ENCODE measurements around the gene FZR1. TPM values are rescaled to one million over a fixed set of nuclear protein-coding genes. Genes with fewer than 3 reads are reported as not detected.

The FZR1 gene
- total RNA-seq, 1 donor = 85.6 TPM

DNA sequence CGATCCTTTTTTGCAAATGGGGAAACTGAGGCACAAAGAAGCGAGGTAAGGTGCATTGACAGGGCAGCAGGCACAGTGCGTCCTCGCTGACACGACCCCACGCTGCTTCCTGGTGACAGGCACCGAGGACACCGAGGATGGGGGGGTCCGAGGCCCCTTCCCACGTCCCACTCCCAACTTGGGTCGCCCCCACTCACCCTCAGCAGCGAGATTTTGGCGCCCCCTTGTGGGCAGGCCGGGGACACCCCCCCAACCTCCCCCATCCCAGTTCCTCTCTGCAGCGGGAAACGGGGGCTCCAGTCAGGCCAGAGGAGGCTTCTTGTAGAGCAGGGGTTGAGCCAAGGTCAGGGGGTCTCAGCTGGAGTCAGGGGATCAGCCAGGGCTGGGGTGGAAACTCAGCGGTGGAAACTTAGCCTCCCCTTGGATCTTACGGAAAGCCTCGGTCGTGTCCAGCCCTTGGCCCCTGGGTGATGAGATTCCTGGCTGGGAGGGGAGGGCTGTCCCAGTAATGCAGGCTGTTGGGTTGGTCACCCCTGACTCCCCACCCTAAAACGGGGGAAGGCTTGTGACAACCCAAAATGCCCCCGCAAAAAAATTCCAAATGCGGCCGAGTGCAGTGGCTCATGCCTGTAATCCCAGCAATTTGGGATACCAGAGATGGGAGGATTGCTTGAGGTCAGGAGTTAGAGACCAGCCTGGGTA is 34.0 kb upstream of the FZR1 start:
- peak in 1 of 3 donors; percentile 43 for DNase-seq (ENCODE audit: low read depth in 2 of 3, low spot score in 2 of 3)

DNA sequence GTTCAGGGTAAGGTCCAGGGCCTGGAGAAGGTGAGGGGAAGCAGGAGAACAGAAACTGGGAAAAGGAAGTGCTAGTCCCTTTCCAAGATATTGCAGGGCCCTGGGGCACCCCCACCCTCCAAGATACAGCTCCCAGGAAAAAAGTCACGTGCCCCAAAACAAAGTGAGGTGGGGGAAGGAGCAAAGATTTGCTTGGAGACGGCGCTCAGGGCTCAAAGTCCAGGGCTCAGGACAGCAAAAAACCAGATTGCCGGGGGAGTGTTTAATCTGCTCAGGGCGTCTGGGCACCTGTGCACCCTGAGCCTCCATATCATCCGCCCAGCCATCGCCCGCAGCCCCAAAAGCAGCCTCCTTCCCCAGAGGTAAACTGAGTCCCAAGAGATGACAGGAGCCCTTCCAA is 32.1 kb upstream of the FZR1 start:
- DNase-seq (ENCODE audit: low read depth in 2 of 3, low spot score in 2 of 3) = no peak

DNA sequence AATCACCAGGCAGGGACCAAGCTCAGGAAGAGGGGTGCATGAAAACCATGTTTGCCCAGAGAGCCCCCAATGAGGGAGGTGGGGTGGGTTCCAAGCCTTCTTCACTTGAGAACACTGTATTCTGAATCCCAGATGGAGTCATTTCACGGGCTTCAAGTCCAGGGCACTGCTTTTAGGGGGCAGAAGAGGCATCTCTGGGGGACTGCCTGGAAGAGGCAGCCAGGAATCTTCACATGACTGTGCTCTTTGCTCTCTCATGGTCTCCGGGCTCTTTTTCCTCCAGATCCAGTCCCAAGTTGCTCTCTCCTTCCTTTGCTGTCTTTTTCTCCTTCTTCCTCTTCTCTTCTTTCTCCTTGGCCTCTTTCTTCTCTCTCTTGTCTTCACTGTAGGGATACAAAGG is 31.5 kb upstream of the FZR1 start:
- no peak for DNase-seq (ENCODE audit: low read depth in 2 of 3, low spot score in 2 of 3)

DNA sequence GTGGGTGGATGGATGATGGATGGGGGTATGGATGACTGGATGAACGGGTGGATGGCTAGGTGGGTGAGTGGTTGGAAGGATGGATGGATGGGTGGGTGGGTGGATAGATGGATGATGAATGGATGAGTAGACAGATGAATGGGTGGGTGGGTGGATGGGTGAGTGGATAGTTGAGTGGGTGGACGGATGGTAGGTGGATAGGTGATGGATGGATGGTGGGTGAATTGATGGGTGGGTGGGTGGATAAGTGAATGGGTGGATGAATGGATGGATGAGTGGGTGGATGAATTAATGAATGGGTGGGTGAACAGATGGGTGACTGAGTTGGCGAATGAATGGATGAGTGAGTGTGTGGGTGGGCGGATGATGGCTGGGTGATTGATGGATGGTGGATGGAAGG is 30.7 kb upstream of the FZR1 start:
- no peak for DNase-seq (ENCODE audit: low read depth in 2 of 3, low spot score in 2 of 3)

DNA sequence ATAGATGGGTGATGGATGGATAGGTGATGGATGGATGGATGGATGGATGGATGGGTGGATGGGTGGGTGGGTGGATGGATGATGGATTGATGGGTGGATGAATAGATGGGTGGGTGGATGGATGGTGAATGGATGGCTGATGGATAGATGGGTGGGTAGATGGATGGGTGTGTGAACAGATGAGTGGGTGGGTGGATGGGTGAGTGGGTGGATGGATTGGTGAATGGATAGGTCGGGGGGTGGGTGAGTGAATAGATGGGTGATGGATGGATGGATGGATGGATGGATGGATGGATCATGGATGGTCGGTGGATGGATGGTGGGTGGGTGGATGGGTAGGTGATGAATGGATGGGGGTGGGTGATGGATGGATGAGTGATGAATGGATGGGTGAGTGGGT is 29.3 kb upstream of the FZR1 start:
- no peak for DNase-seq (ENCODE audit: low read depth in 2 of 3, low spot score in 2 of 3)

DNA sequence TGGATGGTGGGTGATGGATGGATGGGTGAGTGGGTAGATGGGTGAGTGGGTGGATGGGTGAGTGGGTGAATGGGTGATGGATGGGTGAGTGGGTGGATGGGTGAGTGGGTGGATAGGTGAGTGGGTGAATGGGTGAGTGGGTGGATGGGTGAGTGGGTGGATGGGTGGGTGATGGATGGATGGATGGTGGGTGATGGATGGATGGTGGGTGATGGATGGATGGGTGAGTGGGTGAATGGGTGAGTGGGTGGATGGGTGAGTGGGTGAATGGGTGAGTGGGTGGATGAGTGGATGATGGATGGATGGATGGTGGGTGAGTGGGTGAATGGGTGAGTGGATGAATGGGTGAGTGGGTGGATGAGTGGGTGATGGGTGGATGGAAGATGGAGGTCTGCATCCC is 28.6 kb upstream of the FZR1 start:
- no peak for DNase-seq (ENCODE audit: low read depth in 2 of 3, low spot score in 2 of 3)

DNA sequence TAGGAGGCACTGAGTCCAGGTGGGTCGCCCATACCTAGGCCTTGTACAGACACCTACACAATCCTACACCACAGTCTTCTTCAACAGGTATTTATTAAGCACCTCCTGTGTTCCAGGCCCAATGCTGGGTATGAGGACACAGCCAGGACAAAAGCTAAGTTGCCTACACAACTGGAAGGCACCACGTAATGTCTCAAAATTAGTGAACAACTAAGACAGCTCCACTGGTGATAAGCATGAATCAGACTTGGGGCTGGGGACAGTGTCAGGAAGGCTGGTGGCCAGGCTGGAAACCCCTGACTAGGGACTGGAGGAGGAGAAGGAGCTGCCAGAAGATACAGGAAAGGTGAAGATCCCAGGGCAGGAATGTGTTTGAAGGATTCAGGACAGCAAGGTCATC is 28.2 kb upstream of the FZR1 start:
- no peak for DNase-seq (ENCODE audit: low read depth in 2 of 3, low spot score in 2 of 3)

DNA sequence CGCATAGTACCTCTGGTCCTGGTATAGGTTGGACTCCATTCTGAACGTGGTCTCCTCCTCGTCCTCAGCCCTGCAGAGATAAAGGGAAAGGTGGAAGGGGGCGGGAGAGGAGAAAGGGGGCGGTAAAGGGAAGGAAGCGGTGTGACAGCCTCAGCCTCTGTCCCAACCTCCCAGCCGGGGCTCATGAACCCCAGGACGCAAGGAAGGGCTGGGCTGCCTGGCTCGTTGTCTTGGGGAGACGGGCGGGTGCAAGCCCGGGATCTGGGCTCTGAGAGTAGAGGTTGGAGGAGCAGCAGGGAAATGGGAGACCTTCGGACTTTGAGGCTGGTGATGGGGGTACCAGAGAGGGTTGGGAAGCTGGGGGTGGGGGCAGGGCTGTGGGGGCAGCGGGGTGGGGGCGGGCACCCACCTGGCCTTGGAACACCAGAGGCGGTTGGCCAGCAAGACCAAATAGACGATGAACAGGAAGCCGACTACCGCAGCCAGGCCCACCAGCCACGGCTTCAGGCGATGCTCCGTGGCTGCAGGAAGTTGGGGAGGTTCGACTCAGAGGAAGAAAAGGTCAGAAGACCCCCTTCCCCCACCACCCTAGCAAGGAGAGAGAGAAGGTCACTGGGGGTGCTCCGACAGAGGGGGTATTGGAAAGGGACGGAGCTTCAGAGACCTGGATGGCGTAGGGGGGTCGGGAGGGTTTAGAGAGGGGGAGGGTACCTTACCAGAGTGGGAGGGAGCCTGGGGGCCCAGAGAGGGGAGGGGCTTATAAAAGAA is 27.5 kb upstream of the FZR1 start:
- DNase-seq (ENCODE audit: low read depth in 2 of 3, low spot score in 2 of 3) = peak in 2 of 3 donors; percentile 48 to 61

DNA sequence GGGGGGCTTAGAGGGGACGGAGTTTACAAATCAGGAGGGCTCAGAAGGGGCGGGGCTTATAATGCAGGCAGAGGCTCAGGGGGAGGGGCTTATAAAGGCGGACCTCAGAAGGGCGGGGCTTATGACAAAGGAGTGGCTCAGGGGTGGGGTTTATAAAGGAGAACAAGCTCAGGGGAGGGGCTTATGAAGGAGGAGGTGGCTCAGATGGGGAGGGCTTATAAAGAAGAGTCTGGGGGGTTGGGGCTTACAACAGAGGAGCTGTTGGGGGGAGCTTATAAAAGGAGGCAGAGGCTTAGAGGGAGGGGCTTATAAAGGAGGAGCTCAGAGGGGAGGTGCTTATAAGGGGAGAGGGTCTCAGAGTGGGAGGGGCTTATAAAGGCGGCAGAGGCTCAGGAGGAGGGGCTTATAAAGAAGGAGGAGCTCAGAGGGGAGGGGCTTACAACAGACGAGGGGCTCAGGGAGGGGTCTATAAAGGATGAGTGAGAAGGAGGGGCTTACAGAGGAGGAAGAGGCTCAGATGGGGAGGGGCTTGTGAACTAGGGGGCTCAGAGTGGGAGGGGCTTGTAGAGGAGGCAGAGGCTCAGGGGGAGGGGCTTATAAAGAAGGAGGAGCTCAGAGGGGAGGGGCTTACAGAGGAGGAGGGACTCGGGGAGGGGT is 26.8 kb upstream of the FZR1 start:
- peak in 2 of 3 donors; percentile 96 to 98 for DNase-seq (ENCODE audit: low read depth in 2 of 3, low spot score in 2 of 3)

DNA sequence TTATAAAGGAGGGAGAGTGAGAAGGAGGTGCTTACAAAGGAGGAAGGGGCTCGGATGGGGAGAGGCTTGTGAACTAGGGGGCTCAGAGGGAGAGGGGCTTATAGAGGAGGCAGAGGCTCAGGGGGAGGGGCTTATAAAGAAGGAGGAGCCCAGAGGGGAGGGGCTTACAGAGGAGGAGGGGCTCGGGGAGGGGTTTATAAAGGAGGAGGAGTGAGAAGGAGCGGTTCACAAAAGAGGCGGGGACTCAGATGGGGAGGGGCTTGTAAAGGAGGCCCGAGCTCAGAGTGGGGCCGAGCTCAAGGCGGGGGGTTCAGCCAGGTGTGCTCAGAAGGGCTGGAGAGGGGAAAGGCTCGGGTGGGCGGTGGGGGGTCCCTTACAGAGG is 26.3 kb upstream of the FZR1 start:
- peak in 1 of 3 donors; percentile 80 for DNase-seq (ENCODE audit: low read depth in 2 of 3, low spot score in 2 of 3)

DNA sequence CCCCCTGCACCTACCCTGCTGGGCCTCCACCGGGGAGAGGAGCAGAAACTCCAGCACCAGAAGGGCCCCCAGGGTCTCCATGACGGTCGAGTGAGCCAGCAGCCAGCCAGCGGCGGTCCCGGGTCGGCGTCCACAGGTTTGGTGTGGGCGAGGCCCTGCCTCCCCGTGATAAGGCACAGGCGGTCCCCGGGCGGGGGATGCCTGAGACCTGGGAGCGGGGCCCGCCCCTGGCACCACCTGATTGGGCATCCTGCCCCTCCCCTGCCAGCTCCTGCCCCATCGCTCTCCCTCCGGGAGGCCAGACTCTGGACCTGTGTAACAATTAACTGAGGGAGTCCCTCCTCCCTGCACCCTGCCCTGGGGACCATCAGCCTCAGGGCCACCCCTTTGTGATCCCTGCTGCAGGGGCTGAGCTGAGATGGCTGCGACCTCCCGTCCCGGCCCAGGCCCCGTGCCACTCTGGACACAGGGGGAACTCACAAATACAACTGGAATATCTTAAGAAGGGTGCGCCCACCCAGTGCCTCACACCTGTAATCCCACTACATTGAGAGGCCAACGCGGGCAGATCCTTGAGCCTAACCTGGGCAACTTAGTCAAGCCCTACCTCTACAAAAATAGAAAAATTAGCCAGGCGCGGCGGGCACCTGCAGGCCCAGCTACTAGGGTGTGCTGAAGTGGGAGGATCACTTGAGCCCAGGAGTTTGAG is 25.6 kb upstream of the FZR1 start, which contains the start of gene SMIM24:
Gene SMIM24, minus strand, starts transcription at position 143 of the 709 bp plus-strand sequence. Its CDS starts 62 bp downstream, at position 81.
- no peak for DNase-seq (ENCODE audit: low read depth in 2 of 3, low spot score in 2 of 3)

DNA sequence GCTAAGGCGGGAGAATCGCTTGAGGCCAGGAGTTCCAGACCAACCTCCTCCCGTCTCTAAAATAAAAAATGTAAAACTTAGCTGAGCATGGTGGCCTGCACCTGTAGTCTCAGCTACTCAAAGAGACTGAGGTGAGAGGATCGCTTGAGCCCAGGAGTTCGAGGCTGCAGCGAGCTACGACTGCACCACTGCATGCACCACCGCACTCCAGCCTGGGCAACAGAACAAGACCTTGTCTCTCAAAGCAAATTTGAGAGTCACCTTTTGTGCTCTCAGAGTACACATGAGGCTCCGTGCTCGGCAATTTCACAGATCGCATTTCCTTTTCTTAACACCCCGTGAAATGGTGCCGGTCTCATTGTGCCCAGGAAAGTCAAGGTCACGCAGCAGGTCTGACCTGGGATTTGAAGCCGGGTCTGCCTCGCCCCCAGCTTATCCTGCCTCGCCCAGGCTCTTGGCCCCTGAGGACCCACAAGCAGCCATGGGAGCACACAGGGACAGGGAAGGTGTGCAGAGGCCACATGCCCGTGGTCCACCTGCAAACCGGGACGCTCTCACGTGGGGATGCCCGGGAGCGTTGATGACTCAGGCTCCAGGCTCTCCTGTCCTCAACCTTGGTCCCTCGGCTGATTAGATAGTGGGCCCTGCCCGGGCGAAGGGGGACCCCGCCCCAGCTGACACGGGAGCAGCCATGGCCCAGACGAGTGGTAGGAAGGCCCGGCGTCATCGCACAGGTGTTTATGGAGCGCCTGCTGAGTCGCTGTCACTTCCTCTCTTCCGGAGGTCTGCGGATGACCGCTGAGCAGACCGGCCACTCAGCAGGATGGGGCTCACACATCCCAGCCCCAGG is 24.6 kb upstream of the FZR1 start:
- no peak for DNase-seq (ENCODE audit: low read depth in 2 of 3, low spot score in 2 of 3)

DNA sequence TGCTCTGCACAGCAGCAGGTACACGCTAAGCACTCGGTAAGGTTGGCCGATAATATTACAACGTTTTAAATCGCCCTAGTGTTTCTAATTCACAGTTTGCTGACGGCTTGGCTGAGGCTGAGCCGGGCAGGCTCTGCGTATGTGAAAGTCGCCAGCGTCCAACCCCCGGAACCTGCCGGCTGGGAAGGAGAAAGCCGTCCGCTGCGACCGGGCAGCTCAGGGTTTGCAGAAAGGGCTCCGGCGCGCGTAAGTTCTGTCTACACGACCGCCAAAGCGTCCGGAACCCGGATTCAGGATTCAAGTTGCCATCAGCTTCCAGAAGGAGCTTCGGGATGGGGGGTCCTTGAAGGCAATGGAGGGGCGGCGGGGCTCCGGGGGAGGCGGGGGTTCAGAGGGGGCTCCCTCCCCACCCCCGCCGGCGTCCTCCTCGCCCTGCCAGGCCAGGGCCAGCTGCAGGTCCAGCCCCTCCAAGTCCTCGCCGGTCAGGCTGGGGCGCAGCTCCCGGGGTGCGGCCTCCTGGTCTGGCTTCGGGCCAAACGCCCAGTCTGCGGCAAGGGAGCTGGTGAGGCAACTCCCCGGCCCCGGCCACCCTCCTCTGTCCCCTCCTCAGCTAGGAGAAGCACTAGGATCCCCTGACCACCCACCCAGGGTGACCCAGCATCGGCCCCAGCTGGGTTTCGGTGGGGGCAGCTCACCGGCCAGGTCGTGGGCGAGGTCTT is 23.4 kb upstream of the FZR1 start:
- DNase-seq (ENCODE audit: low read depth in 2 of 3, low spot score in 2 of 3) = no peak

DNA sequence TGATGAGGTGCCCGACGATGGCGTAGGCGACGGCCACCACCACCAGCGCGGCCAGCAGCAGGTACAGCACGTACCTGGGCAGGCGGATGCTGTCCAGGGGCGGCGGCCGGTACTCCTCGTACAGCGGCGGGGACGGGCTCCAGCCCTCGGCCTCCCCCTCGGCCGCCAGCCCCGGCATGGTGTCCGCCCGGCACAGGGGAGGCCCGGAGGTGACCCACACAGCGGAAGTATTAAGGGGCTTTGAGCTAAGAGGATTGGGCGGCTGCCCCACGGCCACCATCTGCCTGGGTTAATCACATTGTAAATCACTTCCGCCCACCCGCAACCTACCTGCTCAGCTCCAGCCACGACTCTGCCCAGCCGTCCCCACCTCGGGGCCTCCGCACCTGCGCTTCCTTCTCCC is 22.9 kb upstream of the FZR1 start, which contains the start of gene SMIM44:
Gene SMIM44, minus strand, starts transcription at position 216 of the 403 bp plus-strand sequence. Its CDS starts 38 bp downstream, at position 178.
- DNase-seq (ENCODE audit: low read depth in 2 of 3, low spot score in 2 of 3) = no peak

DNA sequence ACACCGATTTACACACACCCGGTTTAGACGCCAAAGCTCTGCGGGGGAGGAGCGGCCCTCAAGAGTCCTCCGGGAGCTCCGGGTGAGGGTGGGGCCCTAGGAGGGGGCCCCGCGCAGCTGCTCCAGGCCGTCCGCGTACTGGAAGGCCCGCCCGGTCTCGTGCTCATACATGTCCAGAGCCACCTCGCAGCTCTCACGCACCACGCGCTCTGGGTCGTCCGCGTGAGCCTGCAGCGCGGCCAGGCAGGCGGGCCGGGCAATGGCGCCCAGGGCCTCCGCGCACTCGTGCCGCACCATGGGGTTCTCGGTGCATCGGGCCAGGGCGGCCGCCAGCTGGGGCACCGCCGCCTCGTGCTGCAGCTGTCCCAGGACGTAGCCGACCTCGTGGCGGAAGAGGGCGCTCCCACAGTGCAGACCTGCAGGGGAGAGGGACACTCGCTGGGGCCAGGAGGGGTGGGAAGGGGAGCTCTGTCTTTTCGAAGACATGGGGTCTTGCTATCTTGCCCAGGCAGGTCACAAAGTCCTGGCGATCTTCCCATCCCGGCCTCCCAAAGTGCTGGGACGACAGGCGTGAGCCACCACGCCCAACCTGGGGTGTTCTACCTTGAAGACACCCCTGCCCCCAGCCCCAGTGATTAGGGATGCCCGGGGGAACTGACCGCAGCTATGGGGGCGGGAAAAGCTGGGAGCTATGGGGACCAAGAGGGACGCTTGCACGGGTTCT is 14.6 kb upstream of the FZR1 start:
- no peak for DNase-seq (ENCODE audit: low read depth in 2 of 3, low spot score in 2 of 3)

DNA sequence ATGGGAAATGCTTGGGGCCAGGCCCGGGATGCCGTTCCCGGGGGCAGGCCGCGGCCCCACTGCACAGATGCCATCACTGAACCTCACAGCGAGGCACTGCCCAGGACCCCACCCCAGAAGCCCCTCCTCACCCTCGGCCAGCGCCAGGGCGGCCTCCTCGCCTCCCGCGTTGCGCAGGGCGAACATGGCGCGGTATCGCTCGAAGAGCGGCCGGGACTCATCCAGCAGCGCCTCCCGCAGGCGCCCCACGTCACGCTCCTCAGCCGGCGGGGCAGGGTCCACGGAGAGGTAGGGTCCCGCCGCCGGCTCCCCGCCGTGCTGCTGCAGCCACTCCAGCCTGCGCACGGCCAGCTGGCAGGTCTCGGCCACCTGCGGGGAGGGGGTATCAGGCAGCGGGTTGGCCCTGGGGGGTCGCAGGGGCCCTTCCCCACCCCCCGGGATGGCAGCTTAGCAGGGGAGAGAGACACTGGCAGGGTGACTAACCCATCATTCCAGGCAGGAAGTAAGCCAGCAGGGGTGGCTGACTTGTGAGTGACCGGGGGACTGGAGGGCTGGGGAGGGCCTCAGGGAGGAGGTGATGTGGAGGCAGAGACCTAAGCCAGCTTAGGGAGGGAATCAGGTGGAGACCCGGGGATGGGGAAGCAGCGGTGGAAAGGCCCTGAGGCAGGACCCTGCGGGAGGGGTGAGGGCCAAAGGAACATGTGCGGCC is 13.8 kb upstream of the FZR1 start:
- DNase-seq (ENCODE audit: low read depth in 2 of 3, low spot score in 2 of 3) = no peak

DNA sequence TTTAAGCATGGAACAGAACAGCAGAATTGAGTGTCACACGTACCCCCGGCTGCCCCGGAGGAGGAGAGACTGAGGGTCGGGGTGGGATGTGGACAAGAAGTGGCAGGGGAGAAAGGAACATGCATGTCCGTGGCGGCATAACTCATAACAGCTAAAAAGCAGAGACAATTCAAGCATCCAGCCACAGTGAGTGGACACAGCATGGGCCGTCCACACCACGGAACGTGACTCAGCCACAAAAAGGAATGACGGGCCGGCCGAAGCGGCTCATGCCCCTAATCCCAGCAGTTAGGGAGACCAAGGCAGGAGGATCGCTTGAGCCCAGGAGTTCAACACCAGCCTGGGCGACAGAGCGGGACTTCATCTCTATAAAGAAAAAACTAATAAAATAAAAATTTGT is 13.2 kb upstream of the FZR1 start:
- DNase-seq (ENCODE audit: low read depth in 2 of 3, low spot score in 2 of 3) = no peak

DNA sequence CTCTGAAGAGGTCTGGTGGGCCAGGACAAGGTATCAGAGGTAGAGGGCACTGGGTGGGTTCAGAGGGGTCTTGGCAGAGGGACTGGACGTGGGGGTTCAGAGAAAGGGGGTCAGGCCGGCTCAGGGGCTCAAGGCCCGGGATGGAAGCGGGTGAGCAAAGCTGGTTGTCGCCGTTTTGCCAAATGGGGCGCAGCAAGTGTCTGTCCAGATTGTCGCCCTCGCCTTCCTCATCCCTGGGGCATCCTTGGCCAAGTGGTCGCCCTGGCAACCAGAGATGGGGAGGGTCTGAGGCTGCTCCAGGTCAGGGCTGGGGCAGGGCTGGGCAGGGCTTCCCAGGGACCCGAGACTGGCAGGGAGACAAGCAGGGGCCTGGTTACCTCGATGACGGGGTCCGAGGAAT is 12.5 kb upstream of the FZR1 start:
- no peak for DNase-seq (ENCODE audit: low read depth in 2 of 3, low spot score in 2 of 3)
